ENCODE results near the gene VAPA. TPM values are rescaled to one million over a fixed set of nuclear protein-coding genes. Genes with fewer than 3 reads are reported as not detected.

VAPA gene
- total RNA-seq, 1 donor from 2014 or later: 213 TPM

- DNase-seq (ENCODE audit: low spot score): no peak
These were observed 27.3 kb downstream of the VAPA start for GRCh38 chr18:9941103-9941502.

- no peak for DNase-seq (ENCODE audit: low spot score)
These were observed 27.8 kb downstream of the VAPA start for GRCh38 chr18:9941660-9942059.

GRCh38 chr18:9943311-9943710 is 29.5 kb downstream of the VAPA start:
- no peak for DNase-seq (ENCODE audit: low spot score)

- DNase-seq (ENCODE audit: low spot score): no peak
These were observed 31.0 kb downstream of the VAPA start for GRCh38 chr18:9944805-9945204.

- no peak for DNase-seq (ENCODE audit: low spot score)
These were observed 33.0 kb downstream of the VAPA start for GRCh38 chr18:9946831-9947230.

- DNase-seq (ENCODE audit: low spot score): no peak
These were observed 33.4 kb downstream of the VAPA start for GRCh38 chr18:9947248-9947647.

GRCh38 chr18:9949315-9949714 is 35.5 kb downstream of the VAPA start:
- no peak for DNase-seq (ENCODE audit: low spot score)

GRCh38 chr18:9949861-9950260 is 36.0 kb downstream of the VAPA start:
- no peak for DNase-seq (ENCODE audit: low spot score)

GRCh38 chr18:9950289-9951016 is 36.6 kb downstream of the VAPA start:
- no peak for DNase-seq (ENCODE audit: low spot score)

GRCh38 chr18:9951022-9951859 is 37.4 kb downstream of the VAPA start:
- DNase-seq (ENCODE audit: low spot score): no peak

- DNase-seq (ENCODE audit: low spot score): no peak
These were observed 39.0 kb downstream of the VAPA start for GRCh38 chr18:9952633-9953416.

GRCh38 chr18:9958861-9959399 is 45.1 kb downstream of the VAPA start:
- no peak for DNase-seq (ENCODE audit: low spot score)

- no peak for DNase-seq (ENCODE audit: low spot score)
These were observed 45.7 kb downstream of the VAPA start for GRCh38 chr18:9959564-9959963.

- no peak for DNase-seq (ENCODE audit: low spot score)
These were observed 46.6 kb downstream of the VAPA start for GRCh38 chr18:9960258-9960904.

- no peak for DNase-seq (ENCODE audit: low spot score)
These were observed 47.2 kb downstream of the VAPA start for GRCh38 chr18:9961041-9961440.

- DNase-seq (ENCODE audit: low spot score): no peak
These were observed 52.2 kb downstream of the VAPA start for GRCh38 chr18:9965711-9966624.

GRCh38 chr18:9968081-9968848 is 54.4 kb downstream of the VAPA start:
- DNase-seq (ENCODE audit: low spot score): no peak

- no peak for DNase-seq (ENCODE audit: low spot score)
These were observed 55.4 kb downstream of the VAPA start for GRCh38 chr18:9969247-9969646.

GRCh38 chr18:9971313-9971920 is 57.6 kb downstream of the VAPA start:
- peak; percentile 90 for DNase-seq (ENCODE audit: low spot score)
